Stimulated activated CD8-positive, alpha-beta memory T cell treated with anti-CD3 and anti-CD28 coated beads, Interleukin-15, amount 100 ng/mL, for 1 hour (primary cell): ENCODE data around the gene BOD1.
"Not testable (repeated sequence)": the region's sequence is repeated elsewhere in the genome, so short reads cannot be mapped to it uniquely, and the experiment has no call there.

Source experiments
- DNase-seq: peaks from one replicate; pipeline ENCODE4 v3.0.0-alpha.2; 2020; ENCODE audit warnings: low read depth

The BOD1 gene

GRCh38 chr5:173615884-173616576 lies 420 bp downstream of the BOD1 start:
- DNase-seq: peak; percentile 46

- no peak for DNase-seq
Observed at GRCh38 chr5:173614591-173614990, 1.9 kb downstream of the BOD1 start.

GRCh38 chr5:173613433-173614159 lies 2.9 kb downstream of the BOD1 start:
- no peak for DNase-seq

DNA sequence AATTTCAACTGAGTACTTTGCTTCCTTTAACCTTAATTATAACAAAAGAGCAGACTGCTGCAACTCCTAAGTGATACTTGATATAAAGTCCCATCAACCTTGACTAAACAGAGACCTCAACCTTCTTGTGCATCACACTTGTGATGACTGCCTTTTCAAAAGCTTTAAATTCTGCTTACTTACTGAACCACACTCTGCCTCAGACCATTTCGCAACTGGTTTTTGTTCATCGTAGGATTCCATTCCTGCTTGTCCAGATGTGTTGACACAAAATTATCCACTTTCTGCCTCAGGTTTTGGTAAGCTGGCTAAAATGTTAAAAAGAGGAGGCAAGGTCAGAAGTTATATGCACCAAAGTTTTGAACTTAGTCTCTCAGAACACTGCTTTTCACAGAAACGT lies 3.5 kb downstream of the BOD1 start:
- DNase-seq: no peak

- no peak for DNase-seq
Observed at GRCh38 chr5:173611706-173612105, 4.7 kb downstream of the BOD1 start.

GRCh38 chr5:173604141-173604540 lies 12.3 kb downstream of the BOD1 start:
- DNase-seq: no peak

DNA sequence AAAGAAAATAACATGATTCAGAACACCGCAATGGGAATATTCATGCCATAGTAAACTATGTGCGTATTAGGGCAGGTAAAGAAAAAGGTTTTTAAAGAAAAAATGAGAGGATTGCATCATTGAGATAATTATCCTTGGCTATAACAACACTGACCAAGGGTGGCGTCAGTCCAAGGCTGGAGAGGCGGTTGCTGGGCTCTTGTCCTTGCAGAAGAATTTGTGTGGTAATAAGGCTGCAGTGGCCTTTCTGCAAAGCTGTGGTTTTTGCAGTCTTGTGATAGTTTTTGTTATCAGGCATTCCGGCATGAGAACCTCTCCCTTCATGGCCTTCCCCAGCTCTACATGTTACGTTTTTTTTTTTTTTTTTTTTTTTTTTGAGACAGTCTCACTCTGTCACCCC lies 14.0 kb downstream of the BOD1 start:
- DNase-seq: no peak

- DNase-seq: no peak
Observed at GRCh38 chr5:173598686-173599085, 17.8 kb downstream of the BOD1 start.

DNA sequence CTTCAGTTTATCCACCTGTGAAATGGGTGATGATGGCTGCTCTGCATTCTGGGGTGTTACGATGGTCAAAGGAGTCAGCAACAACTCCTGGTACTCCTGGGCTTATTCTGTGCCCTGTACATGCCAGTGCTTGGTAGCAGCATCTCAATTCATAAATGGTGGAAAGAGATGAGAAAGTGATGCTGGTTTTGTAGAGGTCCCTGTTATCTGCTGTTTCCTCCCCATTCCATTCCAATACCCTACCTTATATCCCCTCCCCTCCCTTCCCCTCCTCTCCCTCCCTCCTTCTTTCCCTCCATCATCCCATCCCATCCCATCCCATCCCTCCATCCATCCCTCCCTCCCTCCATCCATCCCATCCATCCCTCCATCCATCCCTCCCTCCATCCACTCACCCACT lies 19.1 kb downstream of the BOD1 start:
- no peak for DNase-seq

DNA sequence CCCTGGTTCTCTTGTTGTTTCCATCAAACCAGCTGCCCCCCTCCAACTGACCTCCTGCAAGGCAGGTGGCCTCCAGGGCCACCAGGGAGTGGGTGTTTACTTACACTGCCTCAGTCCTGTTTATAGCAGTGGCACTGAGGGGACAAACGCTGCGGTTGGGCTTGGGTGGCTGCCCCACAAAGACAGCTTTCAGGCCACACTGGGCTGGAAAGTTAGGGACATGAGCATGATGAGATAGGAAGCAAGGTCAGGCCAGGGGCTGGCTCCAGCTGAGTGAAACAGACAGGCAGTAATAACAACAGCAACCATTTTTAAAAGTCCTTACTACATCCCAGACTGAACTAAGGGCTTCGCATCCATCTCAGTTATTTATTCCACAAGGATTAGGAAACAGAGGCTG lies 20.6 kb downstream of the BOD1 start:
- DNase-seq: no peak

GRCh38 chr5:173594061-173594460 lies 22.4 kb downstream of the BOD1 start:
- DNase-seq: no peak

GRCh38 chr5:173592050-173592669 lies 24.3 kb downstream of the BOD1 start:
- DNase-seq: no peak

DNA sequence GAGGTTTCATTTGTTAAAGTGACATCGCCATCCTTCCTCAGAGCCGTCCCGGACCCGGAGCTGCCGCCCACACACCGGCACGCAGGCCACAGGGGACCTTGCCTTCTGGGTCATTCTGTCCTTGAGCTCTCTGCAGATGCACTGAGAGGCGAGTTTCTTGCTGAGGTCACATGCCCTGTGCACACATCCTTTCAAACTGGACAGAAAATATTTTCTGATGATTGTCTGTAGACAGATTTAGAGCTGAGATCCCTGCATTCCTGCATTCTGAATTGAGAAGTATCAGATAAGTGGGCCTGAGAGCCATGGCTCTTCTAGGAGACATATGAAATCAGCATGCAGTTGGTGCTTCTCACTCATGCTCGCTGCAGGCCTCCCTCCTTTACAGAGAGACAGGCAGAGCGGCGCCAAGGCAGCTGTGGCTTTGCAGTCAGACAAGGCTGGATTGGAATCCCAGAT lies 25.4 kb downstream of the BOD1 start:
- no peak for DNase-seq

GRCh38 chr5:173590436-173591055 lies 25.9 kb downstream of the BOD1 start:
- no peak for DNase-seq

GRCh38 chr5:173586133-173586532 lies 30.3 kb downstream of the BOD1 start:
- not testable (repeated sequence) for DNase-seq

DNA sequence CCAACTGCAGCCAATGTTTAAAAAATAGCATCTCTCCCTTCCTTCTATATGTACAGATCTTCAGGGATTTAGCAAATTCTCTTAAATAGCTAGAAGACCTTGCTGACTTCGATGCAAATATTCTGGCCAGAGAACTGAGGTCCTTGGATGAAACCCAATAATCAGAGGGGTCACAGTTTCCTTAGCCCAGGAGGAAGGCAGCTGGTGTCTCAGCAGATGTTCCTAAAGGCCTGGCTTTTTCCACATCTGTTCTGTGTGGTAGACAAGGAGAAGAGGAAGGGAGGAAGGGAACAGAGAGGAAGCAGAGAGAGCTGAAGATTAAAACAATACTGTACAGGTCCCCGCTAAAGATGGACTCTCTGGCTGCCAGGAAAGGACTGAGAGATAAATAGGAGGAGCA lies 33.1 kb downstream of the BOD1 start:
- no peak for DNase-seq

GRCh38 chr5:173582216-173583111 lies 34.0 kb downstream of the BOD1 start:
- DNase-seq: no peak

DNA sequence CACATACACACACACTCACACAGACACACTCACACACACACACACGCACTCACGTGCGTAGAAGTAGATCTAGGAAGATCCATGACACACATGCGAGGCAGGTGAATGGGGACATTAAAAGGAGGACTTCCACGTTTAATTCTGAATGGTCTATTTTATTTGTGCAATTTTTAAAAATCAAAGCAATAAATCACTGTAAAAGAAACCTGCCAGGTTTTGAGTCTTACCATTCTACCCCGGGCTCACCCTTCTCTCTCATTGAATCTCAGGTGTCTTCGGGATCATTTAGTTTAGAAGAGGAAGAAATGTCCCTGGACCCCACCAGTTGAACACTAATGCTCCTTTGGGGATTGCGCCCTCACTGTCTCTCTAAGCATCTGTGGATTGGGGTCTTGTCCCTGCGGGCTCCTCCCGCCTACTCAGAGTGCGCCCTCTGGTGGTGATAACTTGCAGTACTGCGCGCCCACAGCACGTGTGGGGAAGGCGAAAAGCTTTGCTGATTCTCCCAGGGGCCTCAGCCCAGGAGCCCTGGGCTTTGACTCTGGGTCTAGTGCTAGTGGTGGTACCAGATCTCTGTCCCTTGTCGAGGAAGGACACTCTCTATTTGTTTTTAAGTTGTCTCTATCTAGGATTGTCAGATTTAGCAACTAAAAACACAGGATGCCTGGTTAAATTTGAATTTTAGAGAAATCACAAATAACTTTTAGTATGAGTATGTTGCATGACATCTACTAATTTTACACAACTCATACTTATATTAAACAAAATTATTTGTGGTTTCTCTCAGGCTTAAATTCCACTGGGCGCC lies 34.8 kb downstream of the BOD1 start:
- peak; percentile 7 for DNase-seq

DNA sequence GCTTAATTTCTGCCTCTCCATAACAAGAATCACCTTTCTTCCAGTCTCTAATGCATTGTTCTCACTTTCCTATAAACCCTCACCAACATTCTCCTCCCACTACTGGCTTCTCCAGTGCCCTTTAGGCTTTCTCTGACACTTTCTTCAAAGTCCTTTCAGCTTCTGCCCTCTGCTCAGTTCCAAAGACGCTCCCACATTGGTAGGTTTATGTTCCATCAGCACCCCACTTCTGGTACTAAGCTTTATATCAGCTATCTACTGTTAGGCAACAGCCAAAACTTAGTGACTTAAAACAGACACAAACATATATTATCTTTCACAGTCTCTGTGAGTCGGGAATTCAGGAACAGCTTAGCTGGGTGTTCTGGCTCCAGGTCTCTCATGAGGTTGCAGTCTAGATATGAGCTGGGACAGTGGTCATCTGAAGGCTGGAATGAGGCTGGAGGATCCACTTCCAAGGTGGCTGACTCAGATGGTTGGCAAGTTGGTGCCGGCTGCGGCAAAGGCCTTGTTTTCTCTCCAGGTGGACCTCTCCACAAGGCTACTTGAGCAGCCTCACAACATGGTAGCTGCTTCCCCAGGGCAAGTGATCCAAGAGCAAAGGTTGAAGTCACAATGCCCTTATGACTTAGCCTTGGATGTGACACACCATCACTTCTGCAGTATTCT lies 37.4 kb downstream of the BOD1 start:
- DNase-seq: no peak

- DNase-seq: no peak
Observed at GRCh38 chr5:173577817-173578216, 38.6 kb downstream of the BOD1 start.
